ENCODE measurements around the gene ZNF277. TPM values are rescaled to one million over a fixed set of nuclear protein-coding genes. Genes with fewer than 3 reads are reported as not detected.
"Not testable (repeated sequence)": the region's sequence is repeated elsewhere in the genome, so short reads cannot be mapped to it uniquely, and the experiment has no call there.

ZNF277 gene
- total RNA-seq, 1 experiment from 2014 or later: 23.3 TPM

GRCh38 chr7:112386619-112387018, 180.1 kb downstream of the ZNF277 start:
- no TSS peak for BruUV-seq (replicated peaks)
- Histone ChIP-seq H3K79me2 (ENCODE audit: low read depth) (no peaks in the 10 kb centered on the region), H2AFZ (no peak overlapping the region), H3K4me2 (no peak overlapping the region), H3K9me2 (ENCODE audit: insufficient read depth) (no peaks in the 10 kb centered on the region), H3K27ac (no peak overlapping the region), H3K4me3 (no peak overlapping the region), H3K36me3 (ENCODE audit: low read depth) (no peaks in the 10 kb centered on the region), H3F3A (ENCODE audit: insufficient read depth, low read depth) (peaks cover 9% of the 10 kb centered on the region), H3K9me3 (ENCODE audit: insufficient read depth, low read depth) (no peaks in the 10 kb centered on the region), H4K20me1 (ENCODE audit: insufficient read depth) (no peaks in the 10 kb centered on the region), H3K27me3 (ENCODE audit: insufficient read depth, low read depth) (no peaks in the 10 kb centered on the region), H3K4me1 (replicated peaks; ENCODE audit: insufficient read depth) (no peaks in the 10 kb centered on the region)
- ChIA-PET POLR2A (ENCODE audit: unreplicated experiment) (no interaction called here), CTCF (no interaction called here)
- intact Hi-C loops (cut with micrococcal nuclease; ENCODE audit: unreplicated experiment): no loop called here
- DNase-seq: no peak
- TF ChIP-seq CTCF (conservative IDR thresholded peaks at IDR 0.05) (no peak), EZH2 (IDR thresholded peaks at IDR 0.05; ENCODE audit: low read depth) (no peak)

- Histone ChIP-seq H3K79me2 (ENCODE audit: low read depth) (no peaks in the 10 kb centered on the region), H3F3A (ENCODE audit: insufficient read depth, low read depth) (peaks cover 26% of the 10 kb centered on the region), H3K27ac (no peak overlapping the region), H3K9me2 (ENCODE audit: insufficient read depth) (no peaks in the 10 kb centered on the region), H3K4me2 (no peak overlapping the region), H4K20me1 (ENCODE audit: insufficient read depth) (no peaks in the 10 kb centered on the region), H3K36me3 (ENCODE audit: low read depth) (no peaks in the 10 kb centered on the region), H2AFZ (no peak overlapping the region), H3K27me3 (ENCODE audit: insufficient read depth, low read depth) (no peaks in the 10 kb centered on the region), H3K4me1 (replicated peaks; ENCODE audit: insufficient read depth) (peaks cover 7% of the 10 kb centered on the region), H3K9me3 (ENCODE audit: insufficient read depth, low read depth) (no peaks in the 10 kb centered on the region), H3K4me3 (no peak overlapping the region)
- POLR2A ChIA-PET (ENCODE audit: unreplicated experiment): no interaction called here
- no TSS peak for BruUV-seq (replicated peaks)
- TF ChIP-seq CTCF (conservative IDR thresholded peaks at IDR 0.05): no peak
- no peak for TF ChIP-seq EZH2 (IDR thresholded peaks at IDR 0.05; ENCODE audit: low read depth)
- CTCF ChIA-PET: no interaction called here
- intact Hi-C loops (cut with micrococcal nuclease; ENCODE audit: unreplicated experiment): loop anchor here (2.0 to 10.0 kb wide), 2 partner anchors 61 to 185 kb away; partner anchors contain the start of genes DOCK4, IFRD1 and ZNF277
- DNase-seq: no peak
Observed at GRCh38 chr7:112390167-112390566, 183.7 kb downstream of the ZNF277 start.

- intact Hi-C loops (cut with micrococcal nuclease; ENCODE audit: unreplicated experiment): loop anchor here (2.0 to 10.0 kb wide), 2 partner anchors 60 to 186 kb away; partner anchors contain the start of genes DOCK4, IFRD1 and ZNF277
- Histone ChIP-seq H3K4me2 (peak overlapping the region; percentile 59), H3F3A (ENCODE audit: insufficient read depth, low read depth) (peaks cover 26% of the 10 kb centered on the region), H3K27ac (peak overlapping the region; percentile 71), H3K4me3 (peak overlapping the region; percentile 64; the same call in 1 of the 2 replicates), H2AFZ (peak overlapping the region; percentile 82)
- H4K20me1 ChIP-seq (ENCODE audit: insufficient read depth); CTCF ChIA-PET; H3K4me1 ChIP-seq (replicated peaks; ENCODE audit: insufficient read depth); H3K79me2 ChIP-seq (ENCODE audit: low read depth); H3K36me3 ChIP-seq (ENCODE audit: low read depth); BruUV-seq (replicated peaks); H3K9me2 ChIP-seq (ENCODE audit: insufficient read depth); H3K9me3 ChIP-seq (ENCODE audit: insufficient read depth, low read depth); H3K27me3 ChIP-seq (ENCODE audit: insufficient read depth, low read depth): not testable (repeated sequence)
- DNase-seq: peak in 1 of 2 experiments; percentile 69
- POLR2A ChIA-PET (ENCODE audit: unreplicated experiment): interaction anchor here (0.5 to 0.8 kb wide), 2 partner anchors 59 to 154 kb away, joined by 4 read pairs; a partner anchor contains a TSS
Observed at GRCh38 chr7:112391079-112391821, 184.8 kb downstream of the ZNF277 start.

- H3K27me3 ChIP-seq (ENCODE audit: insufficient read depth, low read depth); CTCF ChIA-PET; H3K36me3 ChIP-seq (ENCODE audit: low read depth); POLR2A ChIA-PET (ENCODE audit: unreplicated experiment); H3K9me3 ChIP-seq (ENCODE audit: insufficient read depth, low read depth); H3K9me2 ChIP-seq (ENCODE audit: insufficient read depth); BruUV-seq (replicated peaks); H3K79me2 ChIP-seq (ENCODE audit: low read depth); H4K20me1 ChIP-seq (ENCODE audit: insufficient read depth); H3K4me1 ChIP-seq (replicated peaks; ENCODE audit: insufficient read depth): not testable (repeated sequence)
- Histone ChIP-seq H3K4me2 (peak overlapping the region; percentile 75), H3F3A (ENCODE audit: insufficient read depth, low read depth) (peaks cover 26% of the 10 kb centered on the region), H2AFZ (peak overlapping the region; percentile 100), H3K4me3 (peak overlapping the region; percentile 64), H3K27ac (peak overlapping the region; percentile 71)
- intact Hi-C loops (cut with micrococcal nuclease; ENCODE audit: unreplicated experiment): loop anchor here (2.0 to 10.0 kb wide), 2 partner anchors 59 to 187 kb away; partner anchors contain the start of genes DOCK4, IFRD1 and ZNF277
- DNase-seq: peak; percentile 43 to 83
Observed at GRCh38 chr7:112391841-112392286, 185.4 kb downstream of the ZNF277 start.

Other genes with a start within 250 kb of the ZNF277 start
- gene DOCK4, start 296 bp upstream of the ZNF277 start, total RNA-seq (2021): 0.98 and 1.7 TPM in 2 replicates
- gene IFRD1, start 243.8 kb downstream of the ZNF277 start, total RNA-seq (2021): 79.6 and 89.4 TPM in 2 replicates